GM12875 (cell line): Measurements from ENCODE around the gene ARHGAP12.
"Not testable (repeated sequence)": the region's sequence is repeated elsewhere in the genome, so short reads cannot be mapped to it uniquely, and the experiment has no call there.

Experiments used
- H3K4me3 ChIP-seq: one replicate; pipeline ENCODE4 v1.5.1; 2011; ENCODE audit warnings: low read depth, low read length, control low read depth
- TF ChIP-seq, protein P1 (sequence below): IDR thresholded peaks from 2 replicates; pipeline ENCODE4 v1.5.1; 2011; ENCODE audit warnings: low read depth, mild to moderate bottlenecking, control low read depth, inconsistent platforms, low read length, moderate library complexity, borderline replicate concordance; ENCODE audit not compliant: insufficient read depth

Gene ARHGAP12

DNA sequence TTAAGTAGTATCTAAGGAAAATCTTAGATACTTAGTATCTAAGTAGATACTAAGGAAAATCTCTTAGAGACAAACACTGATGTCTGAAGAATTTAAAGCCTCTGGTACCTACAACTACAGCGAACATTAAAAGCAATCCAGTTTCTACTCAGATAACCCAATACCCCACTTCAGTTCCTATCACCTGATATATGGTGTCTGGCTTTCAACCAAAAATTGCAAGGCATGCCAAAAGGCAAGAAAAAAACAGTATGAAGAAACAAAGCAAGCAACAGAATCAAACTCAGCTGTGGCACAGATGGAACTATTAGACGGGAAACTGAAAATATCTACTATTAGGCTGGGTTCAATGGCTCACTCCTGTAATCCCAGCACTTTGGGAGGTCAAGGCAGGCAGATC, 31.1 kb downstream of the ARHGAP12 start:
- H3K4me3 ChIP-seq: no peak overlapping the region
- TF ChIP-seq, protein P1, sequence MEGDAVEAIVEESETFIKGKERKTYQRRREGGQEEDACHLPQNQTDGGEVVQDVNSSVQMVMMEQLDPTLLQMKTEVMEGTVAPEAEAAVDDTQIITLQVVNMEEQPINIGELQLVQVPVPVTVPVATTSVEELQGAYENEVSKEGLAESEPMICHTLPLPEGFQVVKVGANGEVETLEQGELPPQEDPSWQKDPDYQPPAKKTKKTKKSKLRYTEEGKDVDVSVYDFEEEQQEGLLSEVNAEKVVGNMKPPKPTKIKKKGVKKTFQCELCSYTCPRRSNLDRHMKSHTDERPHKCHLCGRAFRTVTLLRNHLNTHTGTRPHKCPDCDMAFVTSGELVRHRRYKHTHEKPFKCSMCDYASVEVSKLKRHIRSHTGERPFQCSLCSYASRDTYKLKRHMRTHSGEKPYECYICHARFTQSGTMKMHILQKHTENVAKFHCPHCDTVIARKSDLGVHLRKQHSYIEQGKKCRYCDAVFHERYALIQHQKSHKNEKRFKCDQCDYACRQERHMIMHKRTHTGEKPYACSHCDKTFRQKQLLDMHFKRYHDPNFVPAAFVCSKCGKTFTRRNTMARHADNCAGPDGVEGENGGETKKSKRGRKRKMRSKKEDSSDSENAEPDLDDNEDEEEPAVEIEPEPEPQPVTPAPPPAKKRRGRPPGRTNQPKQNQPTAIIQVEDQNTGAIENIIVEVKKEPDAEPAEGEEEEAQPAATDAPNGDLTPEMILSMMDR: no peak

DNA sequence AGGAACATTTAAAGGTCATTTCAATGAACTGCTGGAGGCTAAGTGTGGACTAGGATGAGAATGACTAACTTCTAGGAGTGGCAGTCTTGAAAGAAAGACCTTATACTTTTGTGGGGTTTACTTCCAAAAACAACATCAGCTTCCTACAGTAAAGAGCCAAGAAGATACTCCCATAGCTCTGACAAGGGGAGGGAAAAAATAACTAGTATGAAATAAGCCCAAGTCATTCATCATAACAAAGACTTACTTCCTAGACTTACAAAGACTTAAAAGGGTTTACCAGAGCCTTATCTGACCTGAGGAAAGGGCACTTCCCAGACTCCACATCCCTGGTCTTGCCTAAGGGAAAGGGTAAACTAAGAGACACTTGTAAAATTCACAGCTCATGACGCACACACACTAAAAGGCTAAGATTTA, 31.7 kb downstream of the ARHGAP12 start:
- TF ChIP-seq, protein P1: no peak
- no peak overlapping the region for H3K4me3 ChIP-seq

DNA sequence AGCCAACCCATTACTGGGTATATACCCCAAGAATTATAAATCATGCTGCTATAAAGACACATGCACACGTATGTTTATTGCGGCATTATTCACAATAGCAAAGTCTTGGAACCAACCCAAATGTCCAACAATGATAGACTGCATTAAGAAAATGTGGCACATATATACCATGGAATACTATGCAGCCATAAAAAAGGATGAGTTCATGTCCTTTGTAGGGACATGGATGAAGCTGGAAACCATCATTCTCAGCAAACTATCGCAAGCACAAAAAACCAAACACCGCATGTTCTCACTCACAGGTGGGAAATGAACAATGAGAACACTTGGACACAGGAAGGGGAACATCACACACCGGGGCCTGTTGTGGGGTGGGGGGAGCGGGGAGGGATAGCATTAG, 32.9 kb downstream of the ARHGAP12 start:
- not testable (repeated sequence) for H3K4me3 ChIP-seq

DNA sequence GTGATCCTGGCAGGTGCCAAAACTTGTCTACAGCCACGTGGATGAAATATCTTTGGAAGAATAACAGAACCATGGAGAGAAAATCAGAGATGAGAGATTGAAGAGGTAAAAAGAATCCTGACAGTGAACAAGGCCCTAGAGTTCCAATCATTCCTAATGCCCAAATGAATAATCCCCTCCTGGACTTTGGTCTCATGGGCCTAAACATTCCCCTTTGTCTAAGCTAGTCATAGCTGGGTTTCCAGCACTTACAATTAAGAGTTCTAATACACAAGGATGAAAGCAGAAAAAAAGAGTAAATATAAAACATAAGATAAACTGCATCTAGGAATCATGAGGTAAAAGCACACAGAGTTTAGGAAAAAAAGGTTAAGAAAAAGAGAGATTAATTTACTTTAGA, 40.2 kb downstream of the ARHGAP12 start:
- TF ChIP-seq, protein P1: no peak
- no peak overlapping the region for H3K4me3 ChIP-seq

DNA sequence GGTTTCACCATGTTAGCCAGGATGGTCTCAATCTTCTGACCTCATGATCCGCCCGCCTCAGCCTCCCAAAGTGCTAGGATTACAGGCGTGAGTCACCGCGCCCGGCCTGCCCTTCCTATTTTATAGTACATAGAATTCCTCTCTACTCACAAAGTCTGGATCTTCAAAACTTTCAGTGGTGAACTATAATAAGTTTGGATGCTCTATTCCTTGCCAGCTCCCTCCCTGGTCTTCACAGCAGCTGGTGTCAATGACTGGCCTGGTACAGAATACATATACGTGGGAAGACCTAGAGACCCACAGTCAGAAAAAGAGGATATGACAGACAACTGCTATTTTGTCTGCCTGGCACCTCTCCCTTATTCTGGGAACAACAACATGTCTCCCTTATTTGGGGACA, 40.8 kb downstream of the ARHGAP12 start:
- no peak overlapping the region for H3K4me3 ChIP-seq
- TF ChIP-seq, protein P1: no peak

DNA sequence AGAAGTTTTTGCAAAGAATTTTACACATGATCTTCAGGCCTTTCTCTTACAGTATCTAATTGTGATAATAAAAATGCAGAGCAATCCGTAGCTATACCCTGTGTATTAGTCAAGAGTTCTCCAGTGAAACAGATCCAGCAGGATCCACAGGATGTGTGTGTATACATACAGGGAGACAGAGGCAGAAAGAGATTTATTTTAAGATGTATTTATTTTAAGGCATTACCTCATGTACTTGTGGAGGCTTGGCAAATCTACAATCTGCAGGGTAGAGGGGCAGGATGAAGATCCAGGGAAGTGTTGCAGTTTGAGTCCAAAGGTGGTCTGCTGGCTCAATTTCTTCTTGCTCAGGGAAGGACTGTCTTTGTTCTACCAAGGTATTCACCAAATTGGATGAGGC, 41.7 kb downstream of the ARHGAP12 start:
- TF ChIP-seq, protein P1: no peak
- H3K4me3 ChIP-seq: no peak overlapping the region

DNA sequence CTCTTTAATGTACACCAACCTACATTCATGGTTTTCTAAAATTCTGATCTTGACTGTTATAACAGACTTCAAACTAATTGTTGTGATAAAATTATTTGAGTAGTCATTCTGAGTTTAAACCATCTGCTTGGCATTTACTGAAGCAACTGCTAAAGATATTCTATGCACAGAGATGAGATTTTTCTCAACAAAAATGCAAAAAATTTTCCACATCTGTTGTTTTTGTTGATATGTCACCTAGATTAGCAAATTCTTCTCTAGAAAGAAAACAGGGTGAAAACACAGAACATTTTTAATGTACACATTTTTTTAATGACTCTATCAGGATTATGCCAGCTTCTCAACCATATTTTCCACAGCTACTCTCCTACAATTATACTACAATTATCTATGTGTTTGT, 42.7 kb downstream of the ARHGAP12 start:
- H3K4me3 ChIP-seq: no peak overlapping the region
- TF ChIP-seq, protein P1: no peak

DNA sequence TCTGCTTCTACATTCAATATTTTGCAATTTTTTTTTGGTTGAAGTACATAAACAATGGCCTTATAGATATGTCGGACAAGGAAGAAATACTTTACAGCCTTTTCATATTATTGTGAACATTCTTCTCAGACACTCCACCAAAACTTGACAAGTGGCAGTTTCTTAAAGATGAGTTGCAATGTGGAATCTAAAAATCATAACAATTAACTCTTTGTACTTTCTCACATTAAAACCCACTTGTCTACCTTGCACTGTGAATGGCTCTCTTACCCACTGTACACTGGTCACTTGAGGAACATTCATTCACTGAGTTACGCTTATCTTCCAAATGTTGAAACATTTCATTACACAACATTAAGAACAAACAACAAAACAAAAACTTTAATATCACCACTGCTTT, 44.2 kb downstream of the ARHGAP12 start:
- H3K4me3 ChIP-seq: no peak overlapping the region
- TF ChIP-seq, protein P1: no peak
